IMR-90 (cell line): Measurements from ENCODE around the gene TEAD4.

Experiments
- CTCF ChIP-seq: conservative IDR thresholded peaks from 2 replicates; pipeline ENCODE4 v1.5.1; 2012; ENCODE audit warnings: mild to moderate bottlenecking, low read depth, low read length, improper control_type of control experiment
- USF2 ChIP-seq: fragments of 150-350 bp; IDR thresholded peaks from 2 replicates; pipeline ENCODE4 v1.6.1; 2017; ENCODE audit warnings: mild to moderate bottlenecking, antibody characterized with exemption, low read length, low read depth

GRCh38 chr12:3028108-3028507 lies 68.9 kb downstream of the TEAD4 start:
- no peak for TF ChIP-seq USF2
- TF ChIP-seq CTCF = no peak
